GM21528 (cell line): Measurements from ENCODE around the gene MCM3.
A peak's percentile ranks its signal among the peaks of the same experiment; 100 is the strongest.

Source experiments
- ATAC-seq: cut with Tn5 transposase; IDR thresholded peaks from one replicate; pipeline ENCODE4 v1.9.1; 2021; ENCODE audit warnings: mild to moderate bottlenecking, moderate library complexity; ENCODE audit not compliant: unreplicated experiment, low FRiP score

Gene MCM3

GRCh38 chr6:52304983-52305390 is 20.4 kb upstream of the MCM3 start:
- peak; percentile 49 for ATAC-seq

GRCh38 chr6:52303178-52303577 is 18.6 kb upstream of the MCM3 start:
- no peak for ATAC-seq

GRCh38 chr6:52301326-52301725 is 16.8 kb upstream of the MCM3 start:
- no peak for ATAC-seq

GRCh38 chr6:52300489-52300931 is 16.0 kb upstream of the MCM3 start:
- ATAC-seq: no peak

- ATAC-seq: no peak
These were observed 15.1 kb upstream of the MCM3 start for GRCh38 chr6:52299653-52300052.

- ATAC-seq: no peak
These were observed 12.9 kb upstream of the MCM3 start for GRCh38 chr6:52297433-52297832.

GRCh38 chr6:52293067-52293466 is 8.5 kb upstream of the MCM3 start:
- no peak for ATAC-seq

- ATAC-seq: no peak
These were observed 4.3 kb upstream of the MCM3 start for GRCh38 chr6:52288841-52289240.

- no peak for ATAC-seq
These were observed 3.7 kb upstream of the MCM3 start for GRCh38 chr6:52288216-52288615.

GRCh38 chr6:52286798-52287432 is 2.4 kb upstream of the MCM3 start:
- ATAC-seq: no peak

DNA sequence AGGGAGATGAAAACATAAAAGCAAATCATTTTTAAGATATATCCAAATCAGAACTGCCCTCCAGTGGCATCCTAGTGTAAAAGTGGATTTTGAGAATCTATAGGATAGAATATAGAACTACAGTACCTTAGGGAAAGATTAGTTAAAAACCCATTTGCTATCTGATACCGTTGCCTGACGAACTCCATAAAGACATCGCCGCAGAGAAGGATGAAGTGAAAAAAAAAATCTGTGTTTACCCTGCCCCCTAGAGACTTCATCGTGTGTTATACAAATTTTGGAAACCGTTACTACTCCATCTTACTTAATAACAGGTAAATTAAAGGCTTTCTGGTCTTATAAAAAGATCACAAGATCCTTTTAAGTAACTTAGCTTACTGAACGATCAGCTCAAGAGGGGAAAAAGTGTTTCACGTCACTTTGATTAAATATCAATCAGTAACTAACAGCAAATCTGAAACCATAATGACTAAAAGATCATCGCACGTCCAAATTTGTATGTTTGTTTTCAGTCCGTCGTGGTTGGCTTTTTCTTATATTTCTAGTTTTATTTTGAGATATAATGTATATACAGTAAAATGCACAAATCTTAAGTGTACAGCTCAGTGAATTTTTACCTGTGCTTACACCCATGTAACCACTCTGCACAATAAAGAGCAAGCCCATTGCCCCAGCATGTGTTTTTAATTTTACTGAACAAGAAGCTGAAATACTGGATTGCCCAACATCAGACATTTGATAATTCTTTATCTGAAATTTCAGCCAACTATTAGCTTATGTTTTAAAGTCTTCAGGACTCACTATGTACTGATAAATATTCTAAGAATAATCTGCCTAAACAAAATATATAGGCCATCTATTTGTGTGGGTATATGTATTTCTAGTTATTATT is 881 bp upstream of the MCM3 start:
- ATAC-seq: peak; percentile 7

DNA sequence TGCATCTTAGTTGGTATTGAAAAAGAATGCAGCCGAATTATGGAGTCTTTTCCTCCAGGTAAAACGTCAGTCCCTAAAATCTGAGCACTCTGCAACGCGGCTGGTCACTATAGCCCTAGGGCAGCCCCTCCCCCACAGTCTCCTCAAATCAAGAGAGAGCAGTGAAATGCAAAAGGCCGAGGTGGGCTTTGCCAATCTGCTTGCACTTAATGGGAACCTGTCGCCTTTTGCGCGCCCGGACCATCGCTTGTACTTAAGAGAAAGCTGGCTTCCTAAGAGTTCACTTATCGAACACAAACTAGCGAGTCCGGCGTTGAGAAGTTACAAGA is 447 bp downstream of the MCM3 start:
- ATAC-seq: peak; percentile 6

GRCh38 chr6:52283111-52283510 is 1.4 kb downstream of the MCM3 start:
- no peak for ATAC-seq

DNA sequence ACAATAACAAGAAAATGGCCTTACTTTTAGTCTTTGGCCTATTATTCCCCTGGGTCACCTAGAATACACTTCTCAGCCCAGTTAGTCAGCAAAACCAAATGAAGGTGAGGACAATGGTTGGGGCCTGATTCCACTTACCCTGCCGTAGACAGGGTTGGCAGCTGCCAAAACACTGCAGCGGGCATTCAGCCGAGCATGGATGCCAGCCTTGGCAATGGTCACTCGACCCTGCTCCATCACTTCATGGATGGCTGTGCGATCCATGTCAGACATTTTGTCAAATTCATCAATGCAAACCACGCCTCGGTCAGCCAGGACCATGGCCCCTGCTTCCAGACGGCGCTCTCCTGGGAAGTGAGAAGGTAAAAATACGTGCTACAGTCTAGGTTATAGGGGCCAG is 8.4 kb downstream of the MCM3 start:
- ATAC-seq: no peak

GRCh38 chr6:52271852-52272460 is 12.6 kb downstream of the MCM3 start:
- ATAC-seq: no peak

DNA sequence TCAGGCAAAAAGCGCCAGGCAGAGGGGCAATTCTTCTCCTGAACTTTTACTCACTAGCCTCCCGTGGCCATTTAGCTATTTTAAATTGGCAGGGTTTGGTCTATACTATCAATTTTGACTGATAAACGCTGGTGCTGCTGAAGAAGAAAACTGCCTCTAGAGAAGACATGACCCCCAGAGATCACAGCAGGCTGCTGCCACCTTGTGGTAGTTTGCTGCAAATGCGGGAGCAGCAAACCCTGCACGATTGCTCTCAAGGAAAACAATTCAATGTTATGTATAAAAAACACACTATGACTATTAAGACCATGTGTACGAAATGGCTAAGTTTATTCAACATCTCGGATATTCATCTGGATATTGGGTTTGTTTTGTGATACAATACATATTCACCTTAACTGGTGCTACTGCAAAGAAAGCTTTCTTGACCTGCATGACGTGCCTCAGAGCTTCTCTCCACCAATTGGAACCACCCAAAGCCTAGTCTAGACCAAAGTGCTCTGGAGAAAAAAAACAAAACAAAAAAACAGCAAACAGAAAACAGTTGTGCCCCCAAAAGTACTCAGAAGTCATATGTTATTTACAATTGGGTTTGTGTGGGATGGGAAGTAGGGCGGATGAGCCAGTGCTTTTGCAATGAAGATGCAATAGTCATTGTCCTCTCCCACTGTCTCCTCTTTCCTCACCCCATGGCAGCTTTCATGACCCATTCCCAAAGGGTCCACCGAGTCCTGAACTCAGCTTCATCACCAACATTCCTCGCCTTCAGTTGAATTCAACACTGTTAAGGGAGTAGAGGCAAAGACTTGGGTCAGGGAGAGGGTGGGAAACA is 20.6 kb downstream of the MCM3 start:
- peak; percentile 81 for ATAC-seq

- no peak for ATAC-seq
These were observed 21.8 kb downstream of the MCM3 start for GRCh38 chr6:52262620-52263344.

- no peak for ATAC-seq
These were observed 23.3 kb downstream of the MCM3 start for GRCh38 chr6:52261229-52261628.

DNA sequence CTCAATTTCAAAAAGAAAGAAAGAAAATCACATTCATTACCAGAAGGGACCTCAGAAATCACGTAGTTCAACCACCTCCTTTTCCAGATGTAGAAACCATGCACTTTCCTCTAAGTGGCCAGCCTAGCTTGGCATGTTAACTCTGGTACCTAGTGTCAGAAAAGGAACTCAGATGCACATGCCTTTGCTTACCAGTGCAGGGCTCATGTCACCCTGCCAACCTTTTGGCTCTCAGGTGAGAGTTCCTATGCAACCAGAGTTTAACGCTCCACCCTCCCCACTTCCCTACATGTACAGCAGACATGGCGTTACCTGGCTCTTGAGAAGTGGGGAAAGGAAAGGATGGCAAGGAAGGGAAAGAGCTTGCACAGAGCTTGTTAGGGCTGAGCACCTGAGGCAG is 23.9 kb downstream of the MCM3 start:
- no peak for ATAC-seq

GRCh38 chr6:52255434-52255833 is 29.1 kb downstream of the MCM3 start:
- ATAC-seq: no peak
